HG02623 (cell line): ENCODE measurements around the gene GNAI3.
A peak's percentile ranks its signal among the peaks of the same experiment; 100 is the strongest.

ENCODE experiments used
- ATAC-seq: cut with Tn5 transposase; IDR thresholded peaks from one replicate; pipeline ENCODE4 v1.9.1; 2021; ENCODE audit warnings: moderate library complexity; ENCODE audit not compliant: unreplicated experiment

The GNAI3 gene

DNA sequence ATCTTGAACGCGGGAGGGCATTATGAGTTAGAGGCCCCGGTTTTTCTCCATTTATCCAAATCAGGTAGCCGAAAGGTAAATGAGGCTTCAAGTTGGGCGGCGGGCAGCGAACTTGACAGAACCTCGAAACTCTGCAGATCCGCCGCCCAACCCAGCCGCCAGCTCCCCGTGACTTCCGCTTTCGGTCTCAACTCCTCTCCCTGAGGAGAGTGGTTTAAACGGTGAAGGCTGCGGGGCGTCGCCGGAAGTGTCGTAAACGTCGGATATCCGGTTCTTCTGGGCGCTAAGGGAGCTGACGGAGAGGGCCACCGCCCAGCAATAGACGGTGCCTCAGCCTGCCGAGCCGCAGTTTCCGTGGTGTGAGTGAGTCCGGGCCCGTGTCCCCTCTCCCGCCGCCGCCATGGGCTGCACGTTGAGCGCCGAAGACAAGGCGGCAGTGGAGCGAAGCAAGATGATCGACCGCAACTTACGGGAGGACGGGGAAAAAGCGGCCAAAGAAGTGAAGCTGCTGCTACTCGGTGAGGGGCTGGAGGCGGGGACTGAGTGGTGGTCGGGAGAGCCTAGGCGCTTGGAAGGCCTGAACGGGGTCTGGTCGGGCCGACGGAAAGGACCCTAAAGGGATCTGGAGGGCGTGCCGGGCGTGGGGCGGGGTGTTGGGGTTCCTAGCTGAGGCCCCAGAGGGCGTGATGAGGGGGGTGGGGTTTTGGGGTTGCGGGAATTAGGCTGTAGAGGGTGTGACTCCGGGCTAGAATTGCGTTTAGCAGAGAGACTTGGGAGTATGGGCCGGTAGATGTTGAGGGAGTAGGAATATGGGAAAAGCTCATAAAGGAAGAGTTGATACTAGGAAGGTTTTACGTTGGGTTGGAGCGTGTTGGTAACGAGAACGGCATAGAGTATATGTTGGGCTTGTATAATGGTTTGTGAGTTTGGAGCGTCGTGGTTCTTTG lies at the start of gene GNAI3:
TSS of gene GNAI3 (plus strand) at position 295 of the 947 bp plus-strand sequence. CDS start at position 401, 106 bp downstream.
- ATAC-seq, result peak; percentile 89

DNA sequence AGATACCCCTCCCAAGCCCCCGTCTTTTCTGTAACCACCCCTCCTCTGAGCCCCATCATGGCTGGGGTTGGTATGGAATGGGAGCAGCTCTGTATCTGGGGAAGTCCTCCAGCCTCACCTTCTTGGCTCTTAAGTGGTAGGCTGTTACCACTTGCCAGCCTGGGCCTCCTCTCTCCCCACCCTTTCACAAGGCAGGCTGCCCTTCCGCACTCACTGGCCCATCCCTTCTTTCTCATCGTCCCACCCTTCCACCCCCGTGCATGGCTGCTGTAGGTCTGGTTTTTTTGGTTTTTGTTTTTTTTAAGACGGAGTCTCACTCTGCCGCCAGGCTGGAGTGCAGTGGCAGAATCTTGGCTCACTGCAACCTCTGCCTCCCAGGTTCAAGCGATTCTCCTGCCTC lies 49.3 kb upstream of the GNAI3 start:
- no peak for ATAC-seq

DNA sequence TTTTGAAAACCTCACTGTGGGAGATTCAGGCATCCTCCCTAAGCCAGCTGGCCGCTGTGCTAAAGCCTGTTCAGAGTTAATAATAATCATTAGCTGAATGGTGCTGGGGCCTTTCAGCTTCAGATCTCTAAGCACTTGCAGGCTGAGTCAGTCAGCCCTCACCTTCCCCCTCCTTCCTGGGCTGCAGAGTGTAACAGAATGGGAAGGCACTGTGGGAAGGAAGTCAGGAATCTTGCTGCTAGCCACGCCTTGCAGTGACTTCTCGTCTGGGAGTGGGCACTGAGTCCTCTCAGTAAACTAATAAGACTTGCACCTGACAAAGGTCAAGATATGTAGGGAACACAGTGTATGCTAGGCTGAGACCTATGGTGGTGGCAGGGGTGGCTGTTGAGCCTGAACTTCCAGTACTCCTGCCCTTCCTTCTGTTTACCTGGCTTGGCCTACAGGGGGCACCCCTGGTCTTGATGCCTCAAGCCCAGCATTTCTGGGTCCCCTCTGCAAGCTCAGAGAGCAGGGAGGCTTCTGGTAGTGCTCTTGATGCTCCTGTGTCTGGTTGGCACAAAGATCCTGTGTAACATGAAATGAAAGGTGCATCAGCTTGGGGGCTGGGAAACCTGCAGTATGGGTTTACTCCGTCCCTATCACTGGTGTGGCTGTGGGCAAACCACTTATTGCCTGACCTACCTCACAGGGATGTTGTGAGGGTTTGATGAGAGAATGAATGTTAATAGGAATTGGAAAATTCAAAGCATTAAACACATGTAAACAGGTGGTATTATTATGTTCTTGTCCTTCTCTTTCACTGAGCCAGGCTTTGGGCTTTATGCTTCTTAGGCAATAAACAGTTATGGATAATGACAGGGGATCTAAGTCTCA lies 48.5 kb upstream of the GNAI3 start:
- ATAC-seq, result no peak

DNA sequence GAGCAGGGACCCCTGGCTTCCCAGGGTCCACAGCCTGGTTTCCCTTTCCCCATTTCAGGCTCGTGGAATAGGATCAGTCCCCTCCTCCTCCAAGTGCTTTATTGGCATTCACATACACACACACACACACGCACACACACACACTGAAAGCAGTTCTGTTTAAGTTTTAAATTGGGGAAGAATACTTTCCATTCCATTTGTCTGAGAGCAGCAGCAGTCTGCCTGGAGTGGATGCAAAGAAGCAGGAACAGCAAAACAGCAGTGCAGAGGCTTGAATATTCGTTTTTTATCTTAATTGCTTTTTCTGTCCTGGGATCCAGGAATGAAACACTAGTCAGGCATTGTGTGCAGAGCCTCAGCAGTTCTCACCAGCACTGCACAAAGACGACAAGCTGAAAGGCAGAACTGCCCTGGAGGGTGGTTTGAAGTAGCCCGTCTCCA lies 47.5 kb upstream of the GNAI3 start:
- no peak for ATAC-seq

DNA sequence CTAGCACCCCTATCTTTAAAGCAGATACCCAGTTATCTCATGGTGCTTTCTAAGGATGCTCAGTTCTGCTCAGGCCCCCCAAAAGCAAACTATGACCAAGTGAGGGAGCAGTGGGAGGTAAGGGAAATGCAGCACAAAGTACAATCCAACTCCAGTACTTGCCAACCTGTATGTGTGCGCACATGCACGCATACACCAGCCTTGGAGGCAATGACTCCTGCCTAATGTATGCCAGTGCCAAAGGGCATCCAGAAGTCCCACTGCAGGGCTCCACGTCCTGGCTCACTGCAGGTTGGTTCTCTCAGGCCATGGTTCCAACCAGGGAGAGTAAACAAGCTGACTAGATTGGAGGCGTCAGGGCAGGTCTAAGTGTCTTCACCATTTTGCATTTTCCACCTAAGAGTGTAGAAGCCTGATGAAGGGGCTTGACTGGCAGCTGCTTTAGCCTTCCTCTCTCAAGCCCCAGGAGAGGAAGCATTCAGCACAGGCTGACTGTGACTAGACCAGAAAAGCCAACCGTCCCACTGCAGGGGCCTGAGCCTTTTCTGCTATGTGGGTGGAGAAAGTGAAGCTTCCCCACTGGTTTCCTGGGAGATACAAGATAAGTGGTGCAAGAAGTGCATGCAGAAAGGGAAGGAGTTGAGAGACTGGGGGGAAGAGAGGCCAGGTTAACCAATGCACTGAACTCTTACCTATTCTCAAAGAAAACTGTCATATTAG lies 46.6 kb upstream of the GNAI3 start:
- no peak for ATAC-seq

DNA sequence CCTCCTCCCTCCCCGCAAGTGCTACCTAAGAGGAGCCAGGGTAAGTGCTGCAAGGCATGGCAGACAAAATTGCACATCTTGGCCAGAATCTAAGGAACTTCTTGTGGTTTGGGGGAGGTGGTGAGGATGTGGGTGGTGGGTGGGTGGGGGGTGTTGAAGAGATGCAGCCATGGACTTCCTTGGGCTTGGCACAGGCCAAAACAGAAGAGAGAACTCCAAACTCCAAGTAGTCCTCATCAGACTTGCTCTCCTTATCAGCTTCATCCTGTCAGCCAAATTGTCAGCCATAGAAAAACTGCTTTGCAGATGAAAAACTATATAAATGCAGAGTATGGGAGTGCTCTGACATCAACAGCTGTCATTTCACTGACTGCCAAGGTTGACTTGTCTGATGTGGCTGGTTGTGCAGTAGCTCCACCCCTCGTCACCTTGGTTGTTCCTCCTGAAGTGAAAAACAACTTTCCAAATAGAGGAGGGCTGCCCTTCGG lies 46.0 kb upstream of the GNAI3 start:
- no peak for ATAC-seq

DNA sequence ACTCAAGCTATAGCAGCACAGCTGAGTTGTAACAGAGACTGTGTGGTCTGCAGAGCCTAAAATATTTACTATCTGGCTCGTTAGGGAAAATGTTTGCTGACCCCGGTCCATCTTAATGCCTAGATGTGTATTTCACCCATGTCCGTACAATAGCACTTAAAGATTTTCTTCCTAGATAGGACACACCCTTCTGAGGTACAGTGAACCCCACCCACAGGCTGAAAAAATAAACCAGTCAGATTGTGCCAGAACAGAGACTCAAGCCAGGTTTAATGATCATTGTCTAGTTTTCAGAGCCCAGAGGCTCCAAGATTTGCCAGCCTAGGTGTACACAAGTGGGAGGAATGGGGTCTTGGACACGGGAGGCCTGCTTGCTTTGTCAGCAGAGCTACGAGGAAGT lies 44.5 kb upstream of the GNAI3 start:
- no peak for ATAC-seq

DNA sequence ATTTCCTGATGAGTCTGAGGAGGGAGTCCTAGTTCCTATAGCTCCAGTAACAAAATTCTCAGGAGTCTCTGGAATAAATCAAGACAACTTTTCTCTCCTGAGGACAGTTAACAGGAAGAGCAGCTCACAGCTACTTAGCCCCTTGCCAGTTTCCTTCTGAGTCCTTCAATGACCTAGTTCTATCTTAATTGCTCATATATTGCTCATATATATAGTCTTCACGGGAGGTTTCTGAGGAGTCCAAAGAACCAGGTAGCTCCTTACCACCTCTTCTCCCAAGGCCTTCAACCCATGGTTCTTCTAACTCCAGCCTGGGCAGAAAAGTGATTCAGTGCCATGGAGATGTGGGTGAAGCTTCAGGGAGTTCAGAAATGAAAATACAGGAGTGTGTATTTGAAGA lies 43.4 kb upstream of the GNAI3 start:
- no peak for ATAC-seq

DNA sequence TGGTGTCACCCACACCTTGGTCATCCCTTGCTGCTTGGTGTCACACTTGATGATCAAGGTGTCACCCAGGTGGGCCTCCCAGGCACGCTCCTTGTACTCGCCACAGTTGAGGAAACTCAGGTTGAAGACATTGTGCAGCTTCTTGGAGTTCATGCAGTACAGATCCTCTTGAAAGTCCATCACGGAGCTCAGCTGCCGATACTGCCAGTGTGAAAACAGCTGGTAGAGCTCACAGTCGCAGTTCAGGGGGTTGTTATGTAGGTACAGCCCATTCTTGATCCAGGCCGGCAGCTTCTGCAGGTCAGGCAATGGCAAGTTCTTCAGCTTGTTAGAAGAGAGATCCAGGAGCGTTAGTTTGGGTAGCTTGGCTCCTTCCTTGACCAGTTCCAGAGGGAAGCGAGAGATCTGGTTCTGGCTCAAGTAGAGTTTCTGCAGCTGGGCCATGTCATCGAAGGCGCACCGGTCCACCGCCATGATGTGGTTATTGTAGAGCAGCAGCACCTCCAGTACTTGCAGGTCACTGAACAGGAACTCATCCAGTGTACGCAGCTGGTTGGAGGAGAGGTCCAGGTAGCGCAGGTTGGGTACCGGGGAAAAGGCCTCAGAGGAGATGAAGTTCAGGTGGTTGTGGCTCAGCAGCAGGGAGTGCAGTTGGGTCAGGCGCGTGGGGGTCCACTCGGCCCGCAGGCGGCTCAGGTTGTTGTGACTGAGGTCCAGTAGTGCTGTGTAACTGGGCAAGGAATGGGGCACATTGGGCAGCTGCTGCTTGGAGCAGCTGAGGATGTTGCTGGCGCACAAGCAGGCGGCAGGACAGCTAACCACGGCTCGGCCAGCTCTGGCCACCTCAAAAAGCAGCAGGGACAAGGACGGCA lies 40.2 kb upstream of the GNAI3 start:
- ATAC-seq, result no peak

DNA sequence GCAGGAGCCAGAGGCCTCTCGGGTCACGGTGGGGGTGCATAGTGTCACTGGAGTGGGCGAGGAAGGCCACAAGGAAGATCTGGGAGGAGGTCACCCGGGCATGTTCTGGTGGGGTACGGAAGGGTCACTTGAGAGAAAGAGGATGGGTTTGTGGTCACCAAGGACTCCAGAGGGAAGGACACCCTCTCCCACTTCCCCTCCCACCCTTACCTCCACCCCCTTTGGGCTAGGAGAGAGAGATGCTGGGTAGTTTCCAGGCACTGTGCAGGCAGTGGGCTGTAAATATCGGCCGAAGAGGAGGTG lies 39.6 kb upstream of the GNAI3 start:
- ATAC-seq, result no peak

DNA sequence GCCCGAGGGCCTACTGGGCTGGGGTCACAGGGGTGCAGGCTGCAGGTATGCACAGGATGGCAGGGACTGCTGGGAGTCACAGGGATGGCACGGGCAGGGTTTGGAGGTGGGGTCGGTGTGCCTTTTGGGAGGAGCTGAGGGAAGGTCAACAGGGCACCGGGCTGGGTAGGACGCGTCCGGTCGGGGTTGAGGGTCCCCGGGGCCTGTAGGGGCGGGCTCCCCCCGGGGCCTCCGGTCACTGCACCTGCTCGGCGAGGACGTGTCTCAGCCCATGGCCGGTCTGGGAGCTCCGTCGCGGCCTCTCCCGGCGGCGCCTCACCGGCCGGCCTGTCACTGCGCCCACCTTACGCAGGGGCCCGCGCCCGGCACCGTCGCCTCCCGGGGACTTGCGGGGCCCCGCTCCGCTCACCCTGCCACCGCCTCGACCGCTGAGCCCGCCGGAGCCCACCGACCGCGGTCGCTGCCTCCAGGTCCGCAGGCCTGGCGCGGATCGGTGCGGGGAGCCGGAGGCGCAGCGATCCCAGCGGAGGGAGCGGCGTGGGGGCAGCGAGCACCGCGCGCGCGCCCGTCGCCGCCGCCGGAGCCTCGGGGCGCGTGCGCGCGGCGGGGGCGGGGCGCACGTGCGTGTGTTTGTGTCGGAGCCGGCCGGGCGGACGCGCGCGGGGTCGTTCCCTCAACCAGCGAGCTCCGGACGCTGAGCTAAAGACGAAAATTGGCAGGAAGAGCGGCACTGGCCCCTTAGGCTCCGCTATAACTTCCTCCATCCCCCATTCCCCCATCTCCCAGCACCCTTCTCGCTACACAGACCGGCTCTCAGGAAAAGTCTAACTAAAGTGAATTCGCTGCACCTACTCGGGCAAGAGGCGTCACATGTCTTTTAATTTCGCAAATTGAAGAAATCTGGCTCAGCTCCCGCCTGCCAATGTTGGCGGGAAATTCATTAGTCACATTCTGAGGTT lies 39.0 kb upstream of the GNAI3 start, which contains the start of gene AMIGO1:
TSS of gene AMIGO1 (minus strand) at position 552 of the 959 bp plus-strand sequence. CDS start 815 bp downstream, outside the sequence.
- no peak for ATAC-seq

DNA sequence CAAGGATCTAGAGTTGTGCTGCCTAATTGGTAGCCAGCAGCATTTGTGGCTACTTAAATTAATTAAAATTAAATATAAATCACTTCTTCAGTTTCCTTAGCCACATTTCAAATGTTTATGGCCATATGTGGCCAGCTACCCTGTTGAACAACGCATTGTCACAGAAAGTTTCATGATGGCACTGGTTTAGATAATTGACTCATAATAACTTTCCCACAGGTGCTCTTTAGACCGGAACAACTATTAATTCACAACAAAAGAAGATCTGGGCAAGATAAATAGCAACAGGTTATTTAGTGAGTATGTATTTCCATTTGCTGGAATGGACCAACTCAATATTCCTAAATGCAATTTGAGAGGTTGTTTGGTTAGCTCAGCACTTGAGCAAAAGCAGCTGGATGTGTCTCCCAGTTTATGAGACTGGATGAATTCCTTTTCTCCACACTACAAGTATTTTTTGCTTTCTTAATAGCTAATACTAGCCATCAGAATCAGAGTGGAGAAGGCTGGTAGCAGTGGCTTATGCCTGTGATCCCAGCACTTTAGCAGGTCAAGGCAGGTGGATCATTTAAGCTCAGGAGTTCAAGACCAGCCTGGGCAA lies 35.2 kb upstream of the GNAI3 start:
- no peak for ATAC-seq

DNA sequence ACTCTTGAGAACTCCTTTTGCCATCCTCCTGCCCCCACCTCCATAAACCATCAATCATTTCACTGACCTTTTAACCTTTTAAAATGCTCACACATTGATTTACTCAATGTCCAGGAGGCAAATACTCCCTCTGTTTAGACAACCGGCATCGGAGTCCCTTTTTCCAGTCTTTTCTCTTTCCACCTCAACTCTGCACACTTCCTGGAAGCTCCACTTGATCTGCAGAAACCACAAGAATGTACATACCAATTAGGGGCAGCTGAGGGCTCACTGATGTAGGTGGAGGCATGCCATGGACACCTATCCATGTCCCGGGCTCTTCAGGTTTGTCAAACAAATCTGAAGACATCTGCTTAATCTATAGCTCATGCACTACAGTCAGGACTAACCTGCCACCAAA lies 33.6 kb upstream of the GNAI3 start:
- ATAC-seq, result no peak

DNA sequence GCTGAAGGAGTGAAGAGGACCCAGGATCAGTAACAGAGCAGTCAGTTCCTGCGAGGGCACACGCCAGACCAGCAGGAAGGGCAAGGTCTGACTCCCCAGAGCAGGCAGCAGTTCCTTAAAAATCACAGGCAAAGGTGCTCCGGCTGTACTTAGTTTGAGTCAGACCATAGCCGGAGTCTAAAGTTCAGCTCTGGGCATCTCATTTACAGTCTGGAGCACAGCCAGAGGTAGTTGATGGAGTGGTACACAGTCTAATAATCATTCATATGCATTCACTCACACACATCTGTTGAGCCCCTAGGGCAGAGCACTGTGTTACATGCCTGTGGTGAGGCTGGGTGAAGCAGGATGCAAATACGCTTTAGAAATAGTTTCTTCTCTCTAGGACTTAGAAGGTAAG lies 31.5 kb upstream of the GNAI3 start:
- ATAC-seq, result no peak

DNA sequence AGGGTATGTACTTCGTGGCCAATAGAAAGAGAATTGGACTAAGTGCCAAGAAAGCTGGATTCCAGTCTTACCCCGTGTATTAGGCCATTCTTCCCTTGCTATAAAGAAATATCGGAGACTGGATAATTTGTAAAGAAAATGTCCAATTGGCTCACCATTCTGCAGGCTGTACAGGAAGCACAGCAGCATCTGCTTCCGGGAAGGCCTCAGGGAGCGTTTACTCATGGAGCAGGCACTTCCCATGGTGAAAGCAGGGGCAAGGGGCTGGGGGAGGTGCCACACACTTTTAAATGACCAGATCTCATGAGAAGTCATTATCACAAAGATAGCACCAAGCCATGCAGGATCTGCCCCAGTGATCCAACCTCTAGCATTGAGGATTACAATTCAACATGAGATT lies 31.1 kb upstream of the GNAI3 start:
- ATAC-seq, result no peak

DNA sequence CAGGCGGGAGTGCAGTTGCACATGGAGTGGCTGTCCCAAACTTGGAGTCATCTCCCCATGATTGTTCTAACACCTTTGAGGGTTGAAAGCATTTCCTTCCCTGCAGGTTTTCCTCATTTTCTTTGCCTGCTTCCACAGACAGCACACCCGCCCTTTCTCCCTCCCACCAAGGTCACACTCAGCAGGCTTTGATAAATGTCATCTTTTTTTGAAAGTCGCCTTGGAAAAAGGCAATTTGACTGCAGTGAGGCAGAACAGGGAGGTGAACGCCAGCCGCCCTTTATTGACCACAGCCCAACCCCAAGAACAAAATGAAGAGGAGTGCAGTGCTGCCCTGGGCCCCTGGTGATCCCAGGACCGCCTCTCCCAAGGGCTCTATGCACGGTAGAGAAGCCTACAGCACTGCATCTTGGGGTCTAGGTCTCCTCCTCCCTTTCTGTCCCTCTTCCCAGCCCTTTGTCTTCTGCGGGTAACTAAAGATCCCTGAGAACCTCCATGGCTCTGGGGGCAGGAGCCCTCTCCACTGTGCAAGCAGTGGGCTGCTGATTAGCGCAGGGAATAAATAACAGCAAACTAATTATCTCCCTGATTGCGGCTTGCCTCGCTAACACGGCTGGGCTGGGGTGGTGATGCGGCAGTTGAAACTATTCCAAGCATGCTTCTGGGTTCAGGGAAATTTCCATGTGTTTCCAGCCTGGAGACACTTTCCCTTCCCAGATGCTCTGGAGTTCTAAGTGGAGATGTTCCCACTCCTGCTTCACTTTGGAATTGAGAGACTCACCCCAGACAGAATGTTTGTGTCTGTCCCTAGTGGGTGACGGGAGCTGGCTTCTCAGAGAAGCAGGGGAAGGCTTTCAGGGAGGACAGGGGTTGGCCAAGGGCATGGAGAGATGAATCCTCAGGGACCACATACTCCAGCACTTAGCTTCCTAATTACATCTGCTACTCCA lies 27.1 kb upstream of the GNAI3 start:
- no peak for ATAC-seq

DNA sequence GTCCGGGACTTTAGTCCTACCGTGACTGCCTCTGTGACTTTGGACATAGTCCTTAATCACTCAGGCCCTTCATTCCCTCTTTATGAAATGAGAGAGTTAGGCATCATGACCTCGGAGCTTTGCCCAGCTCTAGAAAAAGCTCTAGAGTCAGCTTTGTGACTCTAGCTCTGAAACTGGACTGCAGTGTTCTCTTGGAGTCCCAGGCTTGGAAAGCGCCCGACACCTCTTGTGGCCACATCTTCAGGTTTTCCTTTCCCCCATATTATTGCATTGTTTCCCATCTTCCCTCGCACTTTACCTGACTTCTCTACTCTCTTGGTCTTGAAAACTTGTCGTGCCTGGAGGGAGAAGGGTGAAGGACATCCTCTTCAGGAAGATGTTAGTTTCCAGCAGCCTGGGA lies 26.4 kb upstream of the GNAI3 start:
- ATAC-seq, result no peak
